ENCODE data around the gene CCNI2. TPM values are rescaled to one million over a fixed set of nuclear protein-coding genes. Genes with fewer than 3 reads are reported as not detected.

Gene CCNI2
- total and polyA plus RNA-seq, 2 experiments from 2014 or later, result 0.73 TPM; not detected in 1

DNA sequence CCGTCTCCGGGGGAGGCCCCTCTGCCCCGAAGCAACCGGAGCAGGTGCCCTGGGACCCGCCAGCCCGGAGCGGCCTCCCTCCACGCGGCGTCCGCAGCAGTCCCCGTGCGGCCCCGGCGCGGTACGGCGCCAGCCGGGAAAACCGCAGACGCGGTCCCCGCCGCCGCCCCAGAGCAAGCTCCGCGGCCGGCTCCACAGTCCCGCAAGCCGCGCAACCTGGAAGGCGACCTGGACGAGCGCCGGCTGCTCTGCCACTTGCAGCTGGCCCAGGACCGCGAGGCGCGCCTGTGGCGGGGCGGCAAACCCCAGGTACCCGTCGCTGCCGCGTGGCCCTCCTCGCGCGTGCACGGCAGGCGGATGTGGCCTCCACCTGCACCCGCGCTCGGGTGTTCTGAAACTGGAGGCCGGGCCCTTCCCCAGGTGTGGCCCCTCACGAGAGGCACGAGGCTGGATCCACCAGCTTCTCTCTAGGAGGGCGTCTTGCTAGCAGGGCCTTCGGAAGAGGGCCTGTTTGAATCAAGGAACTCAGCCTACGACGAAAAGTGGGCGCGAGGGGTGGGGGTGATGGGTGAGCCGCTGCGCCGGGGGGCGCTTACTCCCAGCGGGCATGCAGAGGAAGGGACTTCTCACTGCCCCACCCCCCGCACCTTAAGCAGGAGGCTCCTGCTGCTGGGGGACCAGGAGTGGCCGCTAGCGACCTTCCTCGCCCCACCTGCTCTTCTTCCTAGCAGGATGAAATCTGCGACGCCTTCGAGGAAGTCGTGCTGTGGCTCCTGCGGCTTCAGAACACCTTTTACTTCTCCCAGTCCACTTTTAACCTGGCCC, 602 bp downstream of the CCNI2 start:
- Histone ChIP-seq H3K9me3 (ENCODE audit: low read depth) (no peaks in the 10 kb centered on the region), H3K27ac (no peak overlapping the region), H3K9me2 (ENCODE audit: insufficient read depth) (no peaks in the 10 kb centered on the region), H3K4me2 (ENCODE audit: unreplicated experiment) (no peak overlapping the region), H3K79me2 (ENCODE audit: insufficient read depth) (no peaks in the 10 kb centered on the region), H3F3A (ENCODE audit: insufficient read depth) (peaks cover 10% of the 10 kb centered on the region; the same call in 1 of the 2 replicates), H4K20me1 (ENCODE audit: insufficient read depth) (no peaks in the 10 kb centered on the region), H3K36me3 (ENCODE audit: low read depth) (no peaks in the 10 kb centered on the region), H3K4me1 (ENCODE audit: insufficient read depth) (peaks cover 8% of the 10 kb centered on the region; the same call in 1 of the 2 replicates), H3K4me3 (0 out of 2 replicates have a peak overlapping the region, but pooled peaks have one; percentile 53), H3K27me3 (replicated peaks; ENCODE audit: insufficient read depth) (peaks cover 25% of the 10 kb centered on the region), H3K9ac (no peak overlapping the region), H2AFZ (peak overlapping the region; percentile 60; the same call in 1 of the 2 replicates)
- 36 to 55% methylated on average over 50 to 68 of the region's 76 CpGs for WGBS, 2 experiments (ENCODE audit: low coverage in 1 of 2, low lambda C conversion rate in 2 of 2, missing lambda C conversion rate in 2 of 2)
- in situ Hi-C loops (cut with MboI), result no loop called here
- DNase-seq, result no peak
- TF ChIP-seq EZH2phosphoT487 (IDR thresholded peaks at IDR 0.05; ENCODE audit: insufficient read depth, low read depth) (no peak), EZH2 (IDR thresholded peaks at IDR 0.05; ENCODE audit: insufficient read depth, poor library complexity, severe bottlenecking) (no peak)

GRCh38 chr5:132748522-132749000, 1.3 kb downstream of the CCNI2 start:
- Histone ChIP-seq H3K4me1 (ENCODE audit: insufficient read depth) (peaks cover 8% of the 10 kb centered on the region; the same call in 1 of the 2 replicates), H3K79me2 (ENCODE audit: insufficient read depth) (no peaks in the 10 kb centered on the region), H3K4me2 (ENCODE audit: unreplicated experiment) (no peak overlapping the region), H3K36me3 (ENCODE audit: low read depth) (no peaks in the 10 kb centered on the region), H2AFZ (no peak overlapping the region), H4K20me1 (ENCODE audit: insufficient read depth) (no peaks in the 10 kb centered on the region), H3F3A (ENCODE audit: insufficient read depth) (peaks cover 10% of the 10 kb centered on the region; the same call in 1 of the 2 replicates), H3K9ac (no peak overlapping the region), H3K4me3 (no peak overlapping the region), H3K9me2 (ENCODE audit: insufficient read depth) (no peaks in the 10 kb centered on the region), H3K27me3 (replicated peaks; ENCODE audit: insufficient read depth) (peaks cover 25% of the 10 kb centered on the region), H3K27ac (no peak overlapping the region), H3K9me3 (ENCODE audit: low read depth) (no peaks in the 10 kb centered on the region)
- in situ Hi-C loops (cut with MboI), result no loop called here
- WGBS, 2 experiments (ENCODE audit: low coverage in 1 of 2, low lambda C conversion rate in 2 of 2, missing lambda C conversion rate in 2 of 2), result 89 to 93% methylated on average over 10 of the region's 10 CpGs
- DNase-seq, result no peak
- TF ChIP-seq EZH2 (IDR thresholded peaks at IDR 0.05; ENCODE audit: insufficient read depth, poor library complexity, severe bottlenecking) (no peak), EZH2phosphoT487 (IDR thresholded peaks at IDR 0.05; ENCODE audit: insufficient read depth, low read depth) (no peak)

DNA sequence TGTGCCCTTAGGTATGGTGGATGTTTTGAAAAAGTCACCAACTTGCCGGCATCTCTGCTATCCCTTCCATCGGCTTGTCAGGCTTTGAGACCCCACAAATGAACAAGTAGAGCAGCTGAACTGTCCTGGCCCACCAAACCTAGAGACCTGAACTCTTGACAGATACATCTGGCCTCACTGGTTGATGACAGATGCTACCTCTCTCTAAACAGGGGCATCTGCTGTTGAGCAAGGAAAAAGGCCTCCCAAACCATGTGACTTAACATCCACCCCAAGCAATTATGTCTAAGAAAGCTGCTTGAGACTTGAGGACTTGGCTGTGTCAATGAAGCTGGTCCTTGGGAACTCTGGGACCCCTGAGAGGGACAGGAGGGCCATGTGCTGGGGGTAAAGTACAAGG, 2.3 kb downstream of the CCNI2 start:
- DNase-seq, result no peak
- H2AFZ ChIP-seq, result no peak overlapping the region
- in situ Hi-C loops (cut with MboI), result no loop called here
- H3K9me2 ChIP-seq (ENCODE audit: insufficient read depth), result no peaks in the 10 kb centered on the region
- no peak overlapping the region for H3K9ac ChIP-seq
- H3K79me2 ChIP-seq (ENCODE audit: insufficient read depth), result no peaks in the 10 kb centered on the region
- no peak overlapping the region for H3K4me3 ChIP-seq
- peaks cover 8% of the 10 kb centered on the region; the same call in 1 of the 2 replicates for H3K4me1 ChIP-seq (ENCODE audit: insufficient read depth)
- no peaks in the 10 kb centered on the region for H3K36me3 ChIP-seq (ENCODE audit: low read depth)
- peaks cover 25% of the 10 kb centered on the region for H3K27me3 ChIP-seq (replicated peaks; ENCODE audit: insufficient read depth)
- no peak overlapping the region for H3K4me2 ChIP-seq (ENCODE audit: unreplicated experiment)
- no peak for TF ChIP-seq EZH2 (IDR thresholded peaks at IDR 0.05; ENCODE audit: insufficient read depth, poor library complexity, severe bottlenecking)
- peaks cover 10% of the 10 kb centered on the region; the same call in 1 of the 2 replicates for H3F3A ChIP-seq (ENCODE audit: insufficient read depth)
- no peak overlapping the region for H3K27ac ChIP-seq
- no peaks in the 10 kb centered on the region for H3K9me3 ChIP-seq (ENCODE audit: low read depth)
- H4K20me1 ChIP-seq (ENCODE audit: insufficient read depth), result no peaks in the 10 kb centered on the region
- WGBS, 2 experiments (ENCODE audit: low coverage in 1 of 2, low lambda C conversion rate in 2 of 2, missing lambda C conversion rate in 2 of 2), result 94 to 97% methylated on average over 2 of the region's 2 CpGs

DNA sequence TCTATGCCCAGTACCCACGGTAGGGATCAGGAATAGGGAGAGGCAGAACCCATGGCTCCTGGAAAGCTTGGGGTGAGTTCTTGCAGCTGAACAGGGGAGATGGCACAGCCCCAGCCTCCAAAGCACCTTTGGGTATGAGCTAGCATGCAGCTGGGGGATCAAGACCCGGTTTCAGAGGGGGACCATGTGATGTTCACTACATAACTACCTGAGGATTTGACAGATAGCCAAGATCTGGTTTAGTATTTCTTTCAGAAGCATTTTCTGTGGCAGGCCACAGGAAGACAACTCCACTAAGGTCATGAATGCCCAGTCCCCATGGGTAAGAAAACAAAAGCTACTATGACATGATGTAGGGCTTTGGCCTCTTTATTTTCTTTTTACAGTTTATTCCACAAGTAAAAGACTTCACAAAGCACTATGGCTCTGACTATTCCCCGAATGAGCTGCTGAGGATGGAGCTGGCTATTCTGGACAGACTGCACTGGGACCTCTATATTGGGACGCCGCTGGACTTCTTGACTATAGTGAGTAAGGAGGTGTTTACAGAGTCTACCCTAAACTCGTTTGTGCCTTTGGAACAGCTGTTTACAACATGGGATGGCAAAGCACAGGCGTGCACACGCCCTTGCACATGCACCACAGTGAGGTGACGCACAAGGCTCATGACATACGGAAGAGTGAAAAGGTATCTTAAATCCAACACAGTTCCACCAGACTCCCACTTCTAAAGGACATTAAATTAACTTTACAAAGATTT, 3.4 kb downstream of the CCNI2 start:
- peaks cover 8% of the 10 kb centered on the region; the same call in 1 of the 2 replicates for H3K4me1 ChIP-seq (ENCODE audit: insufficient read depth)
- in situ Hi-C loops (cut with MboI), result no loop called here
- no peaks in the 10 kb centered on the region for H4K20me1 ChIP-seq (ENCODE audit: insufficient read depth)
- DNase-seq, result no peak
- H3K4me2 ChIP-seq (ENCODE audit: unreplicated experiment), result no peak overlapping the region
- H3K9me2 ChIP-seq (ENCODE audit: insufficient read depth), result no peaks in the 10 kb centered on the region
- H3K36me3 ChIP-seq (ENCODE audit: low read depth), result no peaks in the 10 kb centered on the region
- H3K27ac ChIP-seq, result no peak overlapping the region
- TF ChIP-seq EZH2 (IDR thresholded peaks at IDR 0.05; ENCODE audit: insufficient read depth, poor library complexity, severe bottlenecking) (no peak), EZH2phosphoT487 (IDR thresholded peaks at IDR 0.05; ENCODE audit: insufficient read depth, low read depth) (no peak)
- 83 to 86% methylated on average over 10 of the region's 10 CpGs for WGBS, 2 experiments (ENCODE audit: low coverage in 1 of 2, low lambda C conversion rate in 2 of 2, missing lambda C conversion rate in 2 of 2)
- H3K4me3 ChIP-seq, result no peak overlapping the region
- peaks cover 15% of the 10 kb centered on the region for H3K27me3 ChIP-seq (replicated peaks; ENCODE audit: insufficient read depth)
- H2AFZ ChIP-seq, result no peak overlapping the region
- no peaks in the 10 kb centered on the region for H3K79me2 ChIP-seq (ENCODE audit: insufficient read depth)
- H3K9ac ChIP-seq, result no peak overlapping the region
- H3F3A ChIP-seq (ENCODE audit: insufficient read depth), result peaks cover 10% of the 10 kb centered on the region; the same call in 1 of the 2 replicates
- no peaks in the 10 kb centered on the region for H3K9me3 ChIP-seq (ENCODE audit: low read depth)
